22Rv1 (cell line): Measurements from ENCODE around the gene NKX6-2.

Experiments
- ZFX ChIP-seq: fragments of 450-650 bp; IDR thresholded peaks from 2 replicates; pipeline ENCODE4 v1.6.1; 2017; ENCODE audit warnings: antibody characterized with exemption, borderline replicate concordance
- TF ChIP-seq, protein P1 (sequence below): fragments of 450-650 bp; IDR thresholded peaks from 2 replicates; pipeline ENCODE4 v1.5.1; 2017; ENCODE audit warnings: mild to moderate bottlenecking

DNA sequence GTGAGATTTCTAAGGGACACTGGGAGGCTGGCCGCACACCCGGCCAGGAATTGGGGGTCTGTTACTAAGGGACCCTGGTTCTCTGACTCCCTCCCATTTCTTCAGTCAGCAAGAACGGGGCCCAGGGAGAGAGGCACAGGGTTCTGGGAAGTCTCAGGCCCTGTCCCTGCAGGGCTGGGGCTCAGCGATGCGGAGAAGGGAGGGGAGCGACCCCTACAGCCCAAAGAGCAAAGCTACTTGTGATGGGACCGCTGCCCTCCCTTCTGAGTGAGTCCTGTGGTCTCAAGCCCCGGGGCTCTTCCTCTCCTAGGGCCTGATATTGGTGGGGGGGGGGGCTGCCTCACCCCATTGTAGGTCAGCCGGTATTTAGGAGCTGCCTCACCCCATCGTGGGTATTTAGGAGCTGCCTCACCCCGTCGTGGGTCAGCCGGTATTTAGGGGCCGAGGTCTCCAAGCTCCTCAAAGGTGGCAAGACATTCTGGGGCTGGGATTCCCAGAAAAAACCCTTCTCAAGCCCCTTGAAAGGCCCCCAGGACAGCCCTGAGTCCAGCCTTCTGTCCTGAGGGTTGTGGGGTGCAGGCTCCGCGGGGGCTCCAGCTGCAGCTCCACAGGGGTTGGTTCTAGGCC lies 16.9 kb upstream of the NKX6-2 start:
- TF ChIP-seq, protein P1, sequence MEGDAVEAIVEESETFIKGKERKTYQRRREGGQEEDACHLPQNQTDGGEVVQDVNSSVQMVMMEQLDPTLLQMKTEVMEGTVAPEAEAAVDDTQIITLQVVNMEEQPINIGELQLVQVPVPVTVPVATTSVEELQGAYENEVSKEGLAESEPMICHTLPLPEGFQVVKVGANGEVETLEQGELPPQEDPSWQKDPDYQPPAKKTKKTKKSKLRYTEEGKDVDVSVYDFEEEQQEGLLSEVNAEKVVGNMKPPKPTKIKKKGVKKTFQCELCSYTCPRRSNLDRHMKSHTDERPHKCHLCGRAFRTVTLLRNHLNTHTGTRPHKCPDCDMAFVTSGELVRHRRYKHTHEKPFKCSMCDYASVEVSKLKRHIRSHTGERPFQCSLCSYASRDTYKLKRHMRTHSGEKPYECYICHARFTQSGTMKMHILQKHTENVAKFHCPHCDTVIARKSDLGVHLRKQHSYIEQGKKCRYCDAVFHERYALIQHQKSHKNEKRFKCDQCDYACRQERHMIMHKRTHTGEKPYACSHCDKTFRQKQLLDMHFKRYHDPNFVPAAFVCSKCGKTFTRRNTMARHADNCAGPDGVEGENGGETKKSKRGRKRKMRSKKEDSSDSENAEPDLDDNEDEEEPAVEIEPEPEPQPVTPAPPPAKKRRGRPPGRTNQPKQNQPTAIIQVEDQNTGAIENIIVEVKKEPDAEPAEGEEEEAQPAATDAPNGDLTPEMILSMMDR: no peak
- TF ChIP-seq ZFX: no peak
